ENCODE data around the gene VTI1A. TPM values are rescaled to one million over a fixed set of nuclear protein-coding genes. Genes with fewer than 3 reads are reported as not detected.
A peak's percentile ranks its signal among the peaks of the same experiment; 100 is the strongest.
"Not testable (repeated sequence)": the region's sequence is repeated elsewhere in the genome, so short reads cannot be mapped to it uniquely, and the experiment has no call there.

VTI1A gene
- polyA plus RNA-seq, 1 donor: 26.2 TPM

DNA sequence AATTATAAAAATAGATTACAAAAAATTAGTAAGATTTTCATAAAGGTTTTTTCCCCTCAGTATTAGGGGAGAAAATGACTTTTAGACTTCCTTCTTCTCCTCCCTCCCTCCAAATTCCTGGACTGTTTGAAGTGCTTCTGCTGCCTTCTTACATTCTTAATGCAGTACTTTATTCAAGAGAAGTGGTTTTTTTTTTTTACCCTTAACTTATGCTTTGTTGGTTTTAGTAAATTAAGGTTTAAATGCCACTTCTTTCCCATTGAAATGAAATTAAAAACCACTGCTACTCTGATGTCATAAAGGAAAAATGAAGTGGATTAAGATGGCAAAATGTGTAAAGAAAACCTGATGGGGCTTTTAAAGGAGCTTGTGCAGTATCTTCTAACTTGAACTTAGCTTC, 140.7 kb downstream of the VTI1A start:
- no peak for DNase-seq

DNA sequence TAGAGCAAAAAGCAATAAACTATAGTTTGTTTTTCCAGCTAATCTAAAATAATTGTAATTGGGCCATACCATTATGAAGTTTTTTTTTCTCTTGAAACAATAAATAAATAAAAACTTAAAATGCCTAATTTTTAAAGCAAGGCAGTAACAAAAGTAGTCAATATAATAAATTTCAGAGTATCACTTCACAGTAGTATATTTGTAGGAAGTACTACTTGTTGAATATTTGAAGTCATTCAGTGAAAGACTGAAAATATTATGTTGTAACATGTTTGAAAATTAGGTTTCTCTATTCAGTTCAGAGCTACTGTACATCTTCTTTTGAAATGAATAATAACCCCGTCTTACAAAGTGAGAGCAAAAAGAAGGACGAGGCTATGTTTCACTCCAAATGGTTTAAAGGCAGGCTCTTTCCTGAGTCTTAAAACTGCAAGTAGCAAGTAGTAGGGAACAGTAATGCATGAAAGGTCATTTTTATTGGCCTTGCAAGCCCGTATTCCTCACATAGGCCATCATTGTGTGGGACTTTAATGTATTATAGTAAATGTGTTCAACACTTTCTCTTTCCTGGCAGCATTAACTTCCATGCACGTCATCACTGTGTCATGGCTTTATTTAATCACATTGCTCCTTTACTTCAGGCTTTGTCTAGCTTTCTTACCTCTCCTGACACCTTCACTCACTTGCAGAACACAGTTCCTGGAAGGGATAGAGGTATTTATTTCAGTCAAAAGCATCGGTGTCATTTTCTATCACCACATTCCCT, 141.4 kb downstream of the VTI1A start:
- DNase-seq: no peak

DNA sequence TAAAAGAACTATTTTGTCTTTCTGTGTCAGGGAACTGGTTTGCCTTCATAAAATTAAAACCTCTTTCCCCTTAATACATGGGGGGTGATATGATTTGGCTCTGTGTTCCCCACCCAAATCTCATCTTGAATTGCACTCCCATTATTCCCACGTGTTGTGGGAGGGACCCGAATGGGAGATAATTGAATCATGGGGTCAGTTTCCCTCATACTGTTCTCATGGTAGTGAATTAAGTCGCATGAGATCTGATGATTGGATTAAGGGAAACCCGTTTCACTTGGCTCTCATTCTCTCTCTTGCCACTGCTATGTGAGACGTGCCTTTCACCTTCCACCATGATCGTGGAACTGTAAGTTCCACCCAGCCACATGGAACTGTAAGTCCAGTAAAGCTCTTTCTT, 142.1 kb downstream of the VTI1A start:
- DNase-seq: no peak

DNA sequence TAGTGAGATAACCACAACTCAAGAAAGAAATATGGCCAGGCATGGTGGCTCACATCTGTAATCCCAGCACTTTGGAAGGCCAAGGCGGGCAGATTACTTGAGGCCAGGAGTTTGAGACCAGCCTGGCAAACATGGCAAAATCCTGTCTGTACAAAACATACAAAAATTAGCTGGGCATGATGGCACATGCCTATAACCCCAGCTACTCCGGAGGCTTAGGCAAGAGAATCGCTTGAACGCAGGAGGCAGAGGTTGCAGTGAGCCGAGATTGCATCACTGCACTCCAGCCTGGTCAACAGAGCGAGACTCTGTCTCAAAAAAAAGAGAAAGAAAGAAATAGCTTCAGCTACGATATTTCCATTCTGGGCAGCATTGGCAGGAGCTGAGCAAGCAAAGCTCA, 143.8 kb downstream of the VTI1A start:
- not testable (repeated sequence) for DNase-seq

DNA sequence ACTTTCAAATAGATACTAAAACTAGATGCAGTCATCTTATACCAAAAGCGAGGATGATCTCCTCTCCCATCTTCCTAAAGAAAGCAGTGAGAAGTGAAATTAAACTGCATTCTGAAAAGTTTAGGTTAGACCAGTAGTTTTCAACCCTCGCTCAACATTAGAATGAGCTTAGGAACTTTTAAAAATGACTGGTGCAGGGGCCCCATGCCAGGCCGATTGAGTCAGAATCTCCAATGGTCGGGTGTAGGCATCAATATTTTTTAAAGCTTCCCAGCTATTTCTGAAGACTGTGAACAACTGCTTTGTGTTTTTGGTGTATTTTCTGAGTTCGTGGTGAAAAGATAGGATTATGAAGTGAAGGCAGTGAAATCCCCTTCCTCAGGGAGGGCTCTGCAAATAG, 146.0 kb downstream of the VTI1A start:
- no peak for DNase-seq

DNA sequence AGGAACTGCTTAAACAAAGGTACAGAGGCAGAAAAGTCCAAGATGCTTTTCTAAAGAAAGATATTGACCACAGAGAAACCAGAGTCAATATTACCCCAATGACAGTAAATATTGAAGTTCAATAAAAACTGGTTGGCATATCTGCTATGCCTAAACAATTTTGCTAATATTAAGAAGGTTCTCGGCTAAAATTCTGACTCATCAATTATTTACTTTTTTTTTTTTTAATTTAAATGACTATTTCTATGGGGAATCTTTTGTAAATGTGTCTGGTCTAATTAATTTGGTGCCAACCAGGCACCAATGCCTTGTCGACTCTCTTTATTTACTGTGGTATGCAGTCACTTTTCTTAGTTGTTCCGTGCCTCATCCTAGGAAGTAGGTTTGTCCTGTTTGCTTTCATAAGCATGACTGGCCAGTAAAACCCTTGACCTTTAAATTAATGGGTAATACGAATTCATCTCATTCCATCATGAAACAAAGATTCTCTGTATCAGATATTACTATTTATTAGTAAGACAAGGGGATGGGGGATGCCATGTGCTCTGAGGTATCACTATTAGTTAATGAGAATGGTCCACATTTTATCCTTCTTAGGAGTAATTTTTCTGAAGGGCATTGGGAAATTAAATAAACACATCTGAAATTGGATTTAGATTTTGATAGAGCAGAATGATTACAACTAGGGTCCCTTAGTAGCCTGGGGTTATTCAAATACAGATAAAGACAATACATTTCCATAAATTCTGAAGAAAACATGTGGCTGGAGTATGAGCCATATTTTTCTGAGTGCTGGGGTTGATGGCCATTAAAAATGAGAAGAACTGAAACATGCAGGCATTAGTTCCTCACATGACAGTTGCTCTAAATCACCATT, 154.4 kb downstream of the VTI1A start:
- no peak for DNase-seq

DNA sequence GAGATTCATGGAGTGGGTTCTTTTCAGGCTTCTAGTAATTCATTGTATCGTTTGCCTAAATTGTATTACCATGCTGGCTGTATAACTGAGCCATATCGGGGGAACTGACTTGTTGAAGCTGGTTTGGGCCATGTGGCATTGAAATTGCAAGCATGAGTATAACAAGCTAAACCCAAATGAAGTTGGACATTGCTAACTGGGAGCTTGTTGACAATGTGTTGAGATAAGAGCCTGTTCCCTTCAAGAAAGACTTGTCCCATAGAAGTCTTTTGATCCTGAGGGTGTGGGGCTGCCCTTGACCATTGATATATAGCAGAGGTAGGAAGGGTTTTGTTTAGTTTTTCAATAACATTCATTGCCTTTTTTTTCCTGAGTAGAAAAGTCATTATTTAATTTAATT, 156.0 kb downstream of the VTI1A start:
- no peak for DNase-seq

DNA sequence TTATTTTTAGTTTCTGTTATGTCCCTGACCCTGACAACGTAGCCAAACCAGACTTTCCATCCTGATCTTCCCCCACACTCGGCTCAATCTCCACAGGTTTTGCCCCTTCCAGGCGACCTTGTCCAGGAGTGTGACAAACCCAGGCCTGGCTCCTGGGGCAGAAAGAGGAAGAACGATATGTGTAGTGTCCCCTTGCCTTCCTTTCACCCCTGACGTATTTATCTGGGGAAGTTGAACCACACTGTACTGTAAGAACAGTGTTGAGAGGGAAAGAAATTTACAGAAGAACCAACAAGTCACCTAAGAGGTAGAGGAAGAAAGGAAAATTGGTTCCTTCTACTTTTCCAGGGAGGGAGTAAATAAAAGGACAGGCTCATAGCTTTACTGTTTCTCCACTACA, 158.0 kb downstream of the VTI1A start:
- no peak for DNase-seq

DNA sequence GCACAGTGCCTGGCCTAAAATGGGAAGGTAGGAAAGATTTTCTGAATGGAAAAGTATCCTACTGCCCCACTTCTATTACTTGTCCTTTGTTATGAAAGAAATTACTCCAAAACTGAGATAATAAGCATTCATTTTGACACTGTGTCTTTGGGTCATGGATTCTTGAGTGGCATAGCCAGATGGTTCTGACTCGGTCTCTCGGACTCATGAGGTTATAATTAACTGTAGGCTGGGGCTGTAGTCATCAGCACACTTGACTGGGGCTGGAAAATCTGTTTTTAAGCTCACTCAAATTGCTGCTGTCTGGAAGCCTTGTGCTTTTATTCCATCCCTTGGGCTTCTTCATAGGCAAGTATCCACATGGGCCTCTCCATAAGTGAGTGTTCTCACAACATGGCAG, 160.5 kb downstream of the VTI1A start:
- no peak for DNase-seq

DNA sequence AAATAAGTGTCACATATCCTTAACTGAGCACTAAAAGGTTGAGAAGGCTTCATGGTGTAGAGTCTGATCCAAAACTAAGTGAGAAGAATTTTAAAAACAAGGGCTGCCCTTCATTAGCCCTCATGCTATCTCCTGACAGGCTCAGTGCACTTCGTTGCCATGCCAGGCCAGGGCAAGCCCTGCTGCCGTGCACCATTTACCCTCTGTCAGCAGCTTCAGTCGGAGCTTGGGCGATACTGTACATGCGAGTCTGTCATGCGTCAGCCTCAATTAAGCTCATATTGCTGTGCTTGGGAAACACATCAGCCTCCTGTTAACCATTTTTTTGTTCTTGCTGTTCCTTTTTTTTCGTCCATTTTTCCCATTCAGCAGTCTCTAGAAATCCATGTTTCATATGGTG, 166.6 kb downstream of the VTI1A start:
- DNase-seq: no peak

DNA sequence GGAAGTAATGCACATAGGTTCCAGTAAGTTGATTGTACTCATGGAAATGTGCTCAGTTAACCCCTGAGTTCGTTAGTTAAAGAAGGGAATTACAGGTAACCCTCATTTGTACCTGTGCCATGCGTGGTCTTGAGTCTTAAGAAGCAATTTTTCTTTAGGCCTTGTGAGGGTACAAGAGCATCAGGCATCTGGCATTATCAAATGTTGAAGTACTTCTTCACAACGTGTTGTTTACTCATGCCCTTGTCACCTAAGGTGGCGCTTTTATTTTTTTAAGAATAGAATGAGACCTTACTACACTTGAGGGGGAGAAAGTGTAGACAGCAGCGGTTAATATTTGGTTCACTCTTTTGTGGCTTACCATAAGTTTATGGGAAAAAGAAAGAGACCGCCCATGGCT, 167.1 kb downstream of the VTI1A start:
- DNase-seq: no peak

DNA sequence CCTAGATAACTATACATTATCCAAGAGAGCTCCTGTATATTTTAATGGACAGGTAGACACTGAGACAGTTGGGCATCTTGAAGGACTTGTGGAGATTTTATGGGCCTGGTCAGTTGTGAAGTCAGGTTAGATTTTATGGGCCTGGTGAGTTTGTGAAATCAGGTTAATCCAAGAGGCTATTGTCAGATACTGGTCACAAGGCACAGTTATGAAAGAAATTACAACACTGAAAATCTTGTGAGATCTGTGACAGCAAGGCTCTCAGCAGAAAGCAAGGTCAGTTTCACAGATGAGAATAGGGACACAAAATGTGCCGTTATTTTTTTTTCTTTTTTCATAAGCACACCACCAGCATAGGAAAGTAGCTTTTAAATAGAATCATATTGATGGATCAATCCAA, 167.6 kb downstream of the VTI1A start:
- DNase-seq: no peak

DNA sequence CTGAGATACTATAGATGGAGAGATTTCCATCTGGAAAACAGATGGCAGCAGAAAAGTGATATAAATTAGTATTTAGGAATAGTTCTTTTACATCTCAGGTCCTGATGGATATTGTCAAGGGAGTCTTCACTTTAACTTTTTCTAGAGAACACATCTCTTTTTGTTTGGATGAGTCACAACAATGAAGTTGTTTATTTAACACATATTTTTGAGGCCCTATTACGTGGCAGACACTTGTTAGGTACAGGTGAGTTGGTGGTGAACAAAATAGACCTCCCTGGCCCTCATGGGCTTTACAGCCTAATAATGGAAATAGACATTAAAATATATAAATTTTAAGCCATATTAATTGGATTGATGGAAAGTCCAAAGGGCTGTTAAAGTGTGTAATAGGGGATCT, 168.3 kb downstream of the VTI1A start:
- no peak for DNase-seq

DNA sequence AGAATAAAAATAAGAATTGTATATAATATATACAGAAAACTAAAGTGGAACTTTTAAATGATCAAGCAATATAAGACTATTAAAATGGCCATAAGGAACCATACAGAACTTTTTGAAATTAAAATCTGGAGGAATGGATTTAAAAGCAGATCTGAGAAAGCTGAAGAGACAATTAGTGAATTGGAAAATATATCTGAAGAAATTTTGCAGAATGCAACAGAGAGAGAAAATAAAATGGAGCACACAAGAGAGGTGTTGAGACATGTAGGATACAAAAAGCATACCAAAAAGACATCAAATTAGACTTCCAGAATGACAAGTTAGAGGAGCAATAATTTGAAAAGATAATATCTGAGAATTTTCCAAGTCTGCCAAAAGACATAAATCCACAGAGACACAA, 169.6 kb downstream of the VTI1A start:
- DNase-seq: no peak

DNA sequence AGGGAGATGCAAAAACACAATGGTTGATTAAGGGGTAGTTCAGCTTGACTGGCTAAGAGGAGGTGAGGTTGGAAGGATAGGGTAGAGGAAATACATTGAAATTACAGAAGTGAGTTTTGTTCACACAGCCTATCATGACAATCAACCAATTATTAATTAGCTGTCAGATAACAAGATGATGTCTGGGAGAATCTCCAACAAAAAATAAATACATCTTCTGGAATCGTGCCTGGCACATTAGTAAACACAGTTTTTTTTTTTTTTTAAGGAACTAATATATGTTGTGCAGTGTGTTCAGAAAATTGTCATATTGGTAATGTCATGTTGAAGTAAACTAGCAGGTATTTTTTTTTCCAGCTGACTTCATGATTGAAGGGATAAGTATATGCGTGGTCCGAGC, 171.8 kb downstream of the VTI1A start:
- no peak for DNase-seq

DNA sequence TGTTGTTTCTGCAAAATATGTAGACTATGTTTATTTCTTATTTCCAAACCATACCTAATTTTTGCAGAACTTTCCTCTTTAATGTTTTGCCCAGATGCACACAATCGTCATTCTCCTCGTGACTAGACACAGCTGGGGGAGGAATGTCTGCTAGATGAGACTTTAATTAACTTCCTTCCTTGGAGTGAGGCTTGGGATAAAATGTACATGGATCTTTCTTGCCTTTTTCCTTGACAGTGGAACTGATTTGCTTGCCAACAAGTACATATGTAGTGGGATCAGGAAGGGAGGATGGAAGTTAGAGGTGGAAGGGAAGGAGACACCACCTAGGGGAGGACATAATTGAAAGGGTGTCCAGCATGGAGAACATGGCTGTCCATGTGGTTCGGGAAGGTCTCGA, 172.5 kb downstream of the VTI1A start:
- no peak for DNase-seq

DNA sequence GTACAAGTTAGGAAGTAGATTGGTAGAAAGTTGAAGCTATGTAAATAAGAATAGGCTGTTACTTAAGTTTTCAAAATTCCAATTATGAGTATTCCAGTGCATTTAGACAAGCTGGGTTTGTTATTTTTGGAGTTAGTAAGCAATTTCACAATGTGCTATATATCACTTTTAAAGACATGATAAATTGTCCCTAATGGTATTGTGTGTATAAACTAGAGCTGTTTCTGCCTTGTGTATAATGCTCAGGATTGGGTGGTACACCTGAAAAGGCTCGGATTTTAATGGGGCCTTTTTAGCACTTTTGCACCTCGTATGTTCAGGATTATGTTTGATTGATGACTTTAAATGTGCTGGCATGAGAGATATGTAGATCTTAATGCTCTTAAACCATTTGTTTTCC, 175.8 kb downstream of the VTI1A start:
- peak; percentile 18 for DNase-seq

DNA sequence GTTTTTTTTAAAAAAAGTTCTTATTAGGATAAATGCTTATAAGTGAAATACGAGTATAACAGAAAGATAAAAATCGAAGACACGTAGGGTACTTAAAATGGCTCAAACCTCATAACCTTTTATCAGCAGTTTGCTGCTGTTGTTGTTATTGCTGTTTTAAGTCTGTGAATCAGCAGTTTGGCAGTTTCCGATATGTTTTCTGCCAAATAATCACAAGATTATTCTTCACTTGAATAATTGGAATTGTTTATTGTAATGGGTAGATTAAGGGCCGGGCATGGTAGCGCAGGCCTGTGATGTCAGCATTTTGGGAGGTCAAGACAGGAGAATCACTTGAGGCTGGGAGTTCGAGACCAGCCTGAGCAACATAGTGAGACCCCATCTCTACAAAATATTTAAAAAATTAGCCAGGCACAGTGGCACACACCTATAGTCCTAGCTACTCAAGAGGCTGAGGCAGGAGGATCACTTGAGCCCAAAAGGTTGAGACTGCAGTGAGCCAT, 177.6 kb downstream of the VTI1A start:
- no peak for DNase-seq

DNA sequence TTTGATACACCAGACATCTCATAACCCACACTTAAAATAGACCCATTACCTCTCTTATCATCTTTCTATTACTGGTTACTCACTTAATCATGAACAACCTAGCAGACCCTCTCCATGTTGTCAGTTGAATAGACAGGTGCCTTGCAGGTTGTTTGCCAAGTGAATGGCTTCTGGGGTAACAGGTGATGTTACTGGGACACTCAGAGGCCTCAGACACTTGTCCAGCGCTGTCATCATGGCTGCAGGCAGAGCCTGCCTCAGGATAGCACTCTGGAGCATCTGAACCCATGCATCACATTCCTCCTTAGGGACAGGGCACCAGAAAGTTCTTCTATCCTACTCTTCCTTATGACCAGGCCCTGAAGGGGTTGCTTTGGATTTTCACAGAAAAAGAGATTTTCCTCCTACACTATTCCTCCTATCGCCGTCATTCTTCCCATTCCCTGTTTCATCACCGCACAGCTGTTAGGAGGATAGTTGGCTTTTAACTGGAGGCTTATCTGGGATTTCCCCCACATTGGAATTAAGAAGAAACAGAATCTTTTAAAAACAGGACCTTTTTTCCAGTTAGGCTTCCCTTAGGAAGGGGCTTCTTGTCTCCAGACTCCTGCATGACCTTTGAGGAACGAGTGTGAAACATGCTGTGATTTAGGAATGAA, 182.1 kb downstream of the VTI1A start:
- DNase-seq: no peak

DNA sequence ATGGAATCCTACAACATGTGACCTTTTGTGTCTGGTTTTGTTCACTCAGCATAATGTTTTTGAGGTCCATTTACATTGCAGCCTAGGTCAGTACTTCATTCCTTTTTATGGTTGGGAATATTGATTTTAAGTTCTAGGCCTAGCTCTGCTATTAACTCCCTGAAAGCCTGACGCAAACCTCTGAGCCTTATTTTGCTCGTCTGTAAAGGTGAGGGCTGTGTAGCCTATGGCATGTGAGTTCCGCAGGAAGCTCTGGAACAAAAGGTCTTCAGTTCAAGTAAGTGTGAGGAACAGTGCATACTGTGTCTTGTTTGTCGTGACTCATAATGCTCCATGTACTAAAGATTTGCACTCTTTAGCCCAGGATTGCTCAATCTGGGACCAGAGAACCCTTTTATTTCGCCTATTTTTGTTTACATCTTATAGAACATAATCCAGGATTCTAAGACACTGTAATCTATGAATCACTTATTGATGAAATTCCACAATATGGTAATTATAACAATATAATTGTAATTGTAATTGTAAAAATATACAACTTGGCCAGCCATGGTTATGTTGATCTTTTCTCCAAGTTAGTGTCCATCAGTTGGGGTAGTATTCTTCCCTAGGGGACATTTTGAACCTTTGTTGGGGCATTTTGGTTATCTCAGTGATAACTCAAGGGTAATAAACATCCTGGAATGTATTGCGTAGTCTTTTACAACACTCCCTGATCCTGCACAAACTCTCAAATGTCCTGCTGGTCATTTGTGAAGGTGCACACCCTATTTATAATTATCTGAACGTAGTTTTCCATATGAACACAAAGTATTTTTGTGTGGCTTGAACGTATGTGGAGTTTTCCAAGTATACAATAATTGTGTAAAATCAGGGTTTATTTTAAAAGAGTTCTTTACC, 184.7 kb downstream of the VTI1A start:
- no peak for DNase-seq

DNA sequence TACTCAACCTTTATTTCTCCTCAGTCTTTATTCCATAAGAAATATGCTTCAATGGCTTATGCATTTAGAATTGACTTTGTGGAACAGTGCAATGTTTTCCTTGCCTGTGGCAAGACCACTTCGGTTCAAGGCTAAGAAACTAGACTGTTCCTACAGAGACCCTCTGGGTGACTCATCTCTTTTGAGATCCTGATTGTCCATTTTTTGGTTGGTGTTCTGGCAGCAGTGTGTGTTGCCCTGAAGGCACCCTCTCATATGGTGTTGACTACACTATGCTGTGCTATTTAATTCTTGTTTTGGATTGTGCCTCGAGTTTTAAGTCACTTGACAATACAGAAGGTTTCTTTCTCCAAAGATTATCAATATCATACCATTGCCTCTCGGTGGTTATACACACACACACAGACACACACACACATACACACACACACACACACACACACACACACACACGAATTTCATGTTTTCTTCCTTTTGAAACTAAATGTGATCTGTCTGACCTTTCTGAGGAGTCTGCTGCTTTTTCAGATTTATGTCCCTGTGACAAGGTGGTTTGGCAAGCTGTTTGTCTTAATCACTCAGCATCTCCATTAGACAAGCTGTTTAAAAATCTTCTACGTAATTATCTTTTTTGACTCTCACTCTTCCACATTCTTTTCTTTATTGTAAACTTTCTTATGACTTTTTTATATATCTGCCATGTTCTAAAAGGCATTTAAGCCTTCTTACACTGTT, 187.2 kb downstream of the VTI1A start:
- DNase-seq: no peak
